NOMO-1 treated with dmso at 0.1 percent for 144 hours (cell line): ENCODE data around the gene TC2N.
"Not testable (repeated sequence)": the region's sequence is repeated elsewhere in the genome, so short reads cannot be mapped to it uniquely, and the experiment has no call there.

Experiments
- DNase-seq: peaks from one replicate; lab custom pipeline; 2025; ENCODE audit not compliant: unreplicated experiment; lab: John Stamatoyannopoulos, UW

TC2N gene

GRCh38 chr14:91835197-91835919, 32.0 kb downstream of the TC2N start:
- DNase-seq, result no peak

- no peak for DNase-seq
Measured at GRCh38 chr14:91834571-91834970, 32.8 kb downstream of the TC2N start.

GRCh38 chr14:91831337-91831736, 36.0 kb downstream of the TC2N start:
- DNase-seq, result no peak

- no peak for DNase-seq
Measured at GRCh38 chr14:91830777-91831176, 36.6 kb downstream of the TC2N start.

DNA sequence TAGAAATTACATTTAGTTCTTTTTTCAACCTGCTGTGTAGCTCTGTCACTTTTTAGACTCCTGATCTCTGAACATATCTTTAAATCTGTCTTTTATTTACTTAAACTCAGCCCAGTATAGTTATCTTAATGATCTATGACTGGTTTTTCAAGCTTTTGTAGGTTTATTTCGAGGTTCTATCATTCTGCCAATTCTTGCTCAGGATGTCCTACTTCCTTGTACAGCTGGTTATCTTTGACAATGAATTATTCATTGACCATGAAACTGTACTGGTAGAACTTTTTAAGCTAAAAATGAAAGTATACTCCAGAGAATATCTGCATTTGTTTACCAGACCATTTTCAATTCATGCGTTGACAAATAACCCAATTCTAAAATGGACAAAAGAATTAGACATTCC, 37.8 kb downstream of the TC2N start:
- DNase-seq, result no peak

DNA sequence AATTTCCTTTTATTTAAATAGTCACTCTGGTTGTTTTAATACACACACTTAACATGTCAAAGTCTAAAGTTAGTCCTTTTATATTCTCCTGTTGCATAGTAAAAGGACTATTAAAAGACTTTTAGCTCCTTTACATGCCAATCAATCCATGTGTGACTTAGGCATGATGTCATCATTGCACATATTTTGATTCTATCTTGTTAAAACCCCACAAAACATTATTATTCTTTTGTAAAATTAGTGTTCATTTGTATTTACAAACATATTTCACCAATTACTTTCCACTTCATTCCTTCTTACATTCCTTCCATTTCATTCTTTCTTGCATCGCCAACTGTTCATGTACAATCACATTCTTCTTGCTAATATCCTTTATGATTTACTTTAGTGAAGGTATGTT, 39.6 kb downstream of the TC2N start:
- DNase-seq, result no peak

DNA sequence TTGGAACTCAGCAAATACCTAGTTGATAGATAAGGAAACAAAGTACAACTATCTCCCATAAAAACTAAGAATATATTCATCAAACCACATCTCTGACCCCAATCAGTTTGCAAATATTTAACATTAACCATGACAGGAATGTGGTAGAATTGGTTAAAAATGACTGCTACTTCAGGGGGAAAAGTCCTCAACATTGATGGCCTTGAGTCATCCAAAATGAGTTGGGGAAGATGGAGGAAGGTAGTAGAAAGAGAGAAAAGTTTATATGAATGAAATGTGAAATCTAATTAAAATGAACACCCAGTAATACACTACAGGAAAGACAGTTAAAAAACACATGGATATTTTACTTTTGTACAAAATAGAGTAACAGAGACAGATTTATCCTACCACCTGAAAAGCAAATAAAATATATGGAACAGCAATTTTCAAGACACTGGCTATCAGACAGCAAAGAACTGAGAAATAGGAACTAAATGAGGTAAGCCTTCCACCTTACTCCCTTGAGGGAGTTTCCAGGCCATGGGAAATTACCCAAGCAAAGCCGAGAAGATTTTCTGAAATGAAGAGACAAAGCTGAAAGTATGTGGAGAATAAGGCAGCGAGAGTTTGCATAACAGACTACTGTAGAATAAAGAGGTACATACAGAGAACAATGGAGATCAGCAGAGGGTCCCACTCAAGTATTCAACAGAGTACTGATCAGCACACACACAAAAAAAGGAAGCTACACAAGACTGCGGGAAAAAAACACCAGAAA, 49.6 kb downstream of the TC2N start:
- no peak for DNase-seq

GRCh38 chr14:91814317-91814716, 53.0 kb downstream of the TC2N start:
- DNase-seq, result no peak

DNA sequence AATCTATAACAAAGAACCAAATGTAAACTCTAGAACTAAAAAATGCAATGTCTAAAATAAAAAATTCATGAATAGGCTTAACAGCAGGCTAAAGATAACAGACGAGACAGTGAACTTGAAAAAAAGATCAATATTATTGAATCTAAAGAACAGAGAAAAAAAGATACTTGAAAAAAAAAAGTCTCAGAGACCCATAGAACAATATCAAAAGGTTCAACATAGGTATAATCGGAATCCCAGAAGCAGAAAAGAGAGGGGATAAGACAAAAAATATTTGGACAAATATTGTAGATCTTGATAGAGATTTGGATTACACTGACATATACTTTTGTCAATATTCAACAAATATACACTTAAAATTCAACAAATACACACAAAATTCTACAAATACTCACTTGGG, 56.6 kb downstream of the TC2N start:
- DNase-seq, result no peak

- no peak for DNase-seq
Measured at GRCh38 chr14:91806716-91807115, 60.6 kb downstream of the TC2N start.

- DNase-seq, result not testable (repeated sequence)
Measured at GRCh38 chr14:91806094-91806493, 61.2 kb downstream of the TC2N start.

DNA sequence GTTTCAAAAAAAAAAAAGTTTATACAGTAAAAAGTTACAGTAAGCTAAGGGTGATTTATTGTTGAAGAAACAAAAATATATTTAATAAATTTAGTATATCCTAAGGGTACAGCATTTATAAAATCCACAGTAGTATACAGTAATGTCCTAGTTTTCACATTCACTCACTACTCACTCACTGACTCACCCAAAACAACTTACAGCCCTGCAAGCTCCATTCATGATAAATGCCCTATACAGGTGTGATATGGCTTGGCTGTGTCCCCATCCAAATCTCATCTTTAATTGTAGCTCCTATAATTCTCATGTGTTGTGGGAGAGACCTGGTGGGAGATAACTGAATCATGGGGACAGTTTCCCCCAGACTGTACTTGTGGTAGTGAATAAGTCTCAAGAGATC, 61.7 kb downstream of the TC2N start:
- DNase-seq, result no peak

- no peak for DNase-seq
Measured at GRCh38 chr14:91801358-91801757, 66.0 kb downstream of the TC2N start.

- no peak for DNase-seq
Measured at GRCh38 chr14:91796617-91797347, 70.6 kb downstream of the TC2N start.

DNA sequence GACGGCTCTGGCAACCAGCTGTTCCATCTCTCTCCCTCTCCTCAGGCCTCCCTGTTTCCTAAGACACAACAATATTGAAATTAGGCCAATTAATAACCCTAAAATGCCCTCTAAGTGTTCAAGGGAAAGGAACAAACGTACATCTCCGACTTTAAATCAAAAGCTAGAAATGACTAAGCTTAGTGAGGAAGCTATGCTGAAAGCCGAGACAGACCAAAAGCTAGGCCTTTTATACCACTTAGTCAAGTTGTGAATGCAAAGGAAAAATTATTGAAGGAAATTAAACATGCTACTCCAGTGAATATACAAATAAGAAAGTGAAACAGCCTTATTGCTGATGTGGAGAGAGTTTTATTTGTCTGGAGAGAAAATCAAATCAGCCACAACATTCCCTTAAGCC, 73.6 kb downstream of the TC2N start:
- no peak for DNase-seq

DNA sequence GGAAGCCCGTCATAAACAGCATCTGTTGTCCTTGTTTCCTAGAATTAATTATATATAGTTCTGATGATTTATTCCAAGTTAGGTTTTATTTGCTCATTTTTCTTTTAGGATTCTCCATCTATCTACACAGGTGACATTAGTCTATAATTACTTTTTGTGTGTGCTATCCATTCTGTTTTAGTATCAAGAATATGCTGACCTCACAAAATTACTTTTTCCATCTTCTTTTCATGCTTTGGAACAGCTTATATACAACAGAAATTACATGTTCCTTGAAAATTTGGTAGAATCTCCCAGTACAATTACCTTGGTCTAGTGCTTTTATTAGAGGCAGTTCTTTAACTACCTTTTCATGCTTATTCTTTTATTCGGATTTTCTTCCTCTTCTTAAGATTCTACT, 81.1 kb downstream of the TC2N start:
- no peak for DNase-seq

DNA sequence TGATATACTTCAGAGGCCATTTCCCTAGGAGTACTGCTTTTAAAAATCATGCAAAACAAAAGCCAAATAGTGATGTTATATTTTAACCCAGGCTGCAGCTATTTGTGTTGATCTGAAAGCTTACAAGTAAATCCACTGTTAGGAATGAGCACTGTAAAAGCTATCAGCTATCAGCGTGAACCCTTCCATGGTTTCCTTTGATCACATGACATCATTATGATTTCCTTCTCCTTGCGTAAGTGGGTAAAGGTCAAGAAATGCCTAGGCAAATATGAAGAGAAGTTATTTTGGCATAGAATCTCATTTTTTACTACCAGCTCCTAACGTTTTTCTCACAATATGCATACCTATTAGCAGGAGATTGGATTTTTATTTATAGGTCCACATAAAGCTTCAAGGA, 86.9 kb downstream of the TC2N start:
- DNase-seq, result no peak

DNA sequence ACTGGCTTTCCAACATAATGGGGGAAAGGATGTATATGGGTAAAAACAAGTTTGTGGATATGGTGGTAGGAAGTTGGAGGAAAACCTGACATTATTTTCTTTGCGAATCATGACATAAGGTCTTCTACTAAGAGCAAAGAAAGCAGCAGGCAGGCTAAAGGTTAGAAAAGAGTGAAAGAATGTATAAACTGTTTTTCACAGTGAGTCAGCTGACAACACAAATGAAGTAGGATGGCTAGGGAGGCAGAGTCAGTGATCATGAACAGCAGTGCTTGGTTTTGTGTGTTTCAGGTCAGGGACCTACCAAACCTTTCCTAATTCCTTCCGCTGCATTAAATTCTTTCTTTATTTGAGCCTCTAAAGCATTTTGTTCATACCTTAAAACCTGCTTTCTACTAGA, 89.1 kb downstream of the TC2N start:
- DNase-seq, result no peak

DNA sequence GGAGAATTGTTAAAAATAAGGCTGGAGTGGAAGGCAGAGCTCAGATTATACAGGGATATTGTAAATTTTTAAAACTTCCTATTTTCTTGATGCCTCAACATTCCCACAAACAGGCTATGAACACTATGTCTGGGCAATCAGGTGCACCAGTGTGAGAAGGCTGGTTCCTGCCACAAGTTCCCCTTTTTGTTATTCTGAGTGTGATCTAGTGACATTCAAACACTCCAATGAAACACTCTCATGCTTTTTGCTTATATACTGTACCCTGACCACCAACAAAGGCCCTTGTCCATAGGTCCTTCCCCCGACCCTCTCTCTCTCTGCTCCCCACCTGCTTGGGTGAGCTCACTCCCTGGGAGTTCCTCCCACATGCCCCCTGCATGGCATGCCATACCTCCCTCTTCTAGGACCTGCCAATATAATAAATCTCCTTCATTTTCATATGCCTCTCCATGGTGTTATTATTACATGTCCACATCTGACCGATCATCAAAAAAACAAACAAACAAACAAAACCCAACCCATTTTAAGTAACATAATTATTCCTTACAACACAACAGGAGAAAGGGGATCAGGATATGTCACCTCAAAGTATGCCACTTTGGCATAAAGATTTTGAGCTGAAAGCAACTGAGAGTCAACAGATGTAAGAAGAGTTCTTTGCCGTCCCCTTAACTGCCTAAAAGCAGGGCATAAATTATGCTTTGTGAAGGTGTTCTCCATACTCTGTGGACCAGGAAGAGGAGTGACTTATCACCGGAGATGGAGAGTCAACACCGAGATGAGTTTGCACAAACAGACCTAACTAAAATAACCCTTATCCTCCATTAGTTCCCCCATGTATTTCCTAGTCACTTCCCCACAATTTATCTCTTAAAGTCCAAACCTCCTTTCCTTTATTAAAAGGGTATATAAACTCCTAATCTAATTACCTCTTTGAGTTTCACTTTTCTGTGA, 92.9 kb downstream of the TC2N start:
- peak; percentile 3 for DNase-seq

DNA sequence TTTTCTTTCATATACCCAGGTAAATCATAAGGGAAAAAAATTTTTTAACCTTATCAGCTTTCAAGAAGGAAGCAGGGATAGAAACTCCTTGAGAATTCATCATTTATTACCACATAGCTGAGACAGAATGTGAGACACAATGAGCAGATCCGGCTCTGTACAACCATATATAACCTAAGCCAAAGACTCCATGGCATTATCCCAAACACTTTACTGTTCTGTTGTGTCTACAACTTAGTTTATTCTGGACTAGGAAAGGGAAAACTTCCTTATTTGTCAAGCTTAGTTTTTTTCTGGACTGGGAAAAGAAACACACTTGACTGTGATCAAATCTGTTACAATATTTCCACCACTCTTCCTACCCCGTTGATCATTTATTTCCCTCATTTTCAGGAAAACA, 97.2 kb downstream of the TC2N start:
- no peak for DNase-seq
